Non-pigmented ciliary epithelial cell (primary cell): Measurements from ENCODE around the gene RPL21.

Experiments
- DNase-seq: peaks from one replicate; pipeline ENCODE4 v3.0.0-alpha.2; 2010; ENCODE audit warnings: low read depth

The RPL21 gene

GRCh38 chr13:27258637-27259386 is 7.5 kb downstream of the RPL21 start:
- no peak for DNase-seq

- DNase-seq: no peak
Observed at GRCh38 chr13:27259831-27260230, 8.5 kb downstream of the RPL21 start.

- DNase-seq: no peak
Observed at GRCh38 chr13:27261396-27261795, 10.0 kb downstream of the RPL21 start.

- no peak for DNase-seq
Observed at GRCh38 chr13:27263438-27263837, 12.1 kb downstream of the RPL21 start.

- peak; percentile 60 for DNase-seq
Observed at GRCh38 chr13:27264181-27264580, 12.8 kb downstream of the RPL21 start.

- DNase-seq: no peak
Observed at GRCh38 chr13:27264648-27265047, 13.3 kb downstream of the RPL21 start.

- DNase-seq: no peak
Observed at GRCh38 chr13:27266917-27267316, 15.6 kb downstream of the RPL21 start.

GRCh38 chr13:27267596-27267995 is 16.2 kb downstream of the RPL21 start:
- DNase-seq: no peak

- no peak for DNase-seq
Observed at GRCh38 chr13:27269114-27269665, 17.8 kb downstream of the RPL21 start.

- no peak for DNase-seq
Observed at GRCh38 chr13:27270594-27271520, 19.5 kb downstream of the RPL21 start, which contains the start of gene RASL11A. Gene RASL11A, plus strand, starts transcription at chr13:27270830. Its CDS starts 115 bp downstream, at chr13:27270945.

GRCh38 chr13:27271570-27272096 is 20.3 kb downstream of the RPL21 start:
- DNase-seq: no peak

- DNase-seq: no peak
Observed at GRCh38 chr13:27273658-27274425, 22.5 kb downstream of the RPL21 start.

- DNase-seq: no peak
Observed at GRCh38 chr13:27274631-27275030, 23.3 kb downstream of the RPL21 start.

GRCh38 chr13:27276188-27276587 is 24.8 kb downstream of the RPL21 start:
- no peak for DNase-seq

GRCh38 chr13:27279506-27279905 is 28.1 kb downstream of the RPL21 start:
- DNase-seq: no peak

GRCh38 chr13:27280009-27280656 is 28.8 kb downstream of the RPL21 start:
- no peak for DNase-seq

- DNase-seq: no peak
Observed at GRCh38 chr13:27280841-27281240, 29.5 kb downstream of the RPL21 start.

GRCh38 chr13:27281420-27281819 is 30.1 kb downstream of the RPL21 start:
- no peak for DNase-seq

GRCh38 chr13:27283906-27284493 is 32.6 kb downstream of the RPL21 start:
- DNase-seq: no peak

- no peak for DNase-seq
Observed at GRCh38 chr13:27288392-27288791, 37.0 kb downstream of the RPL21 start.
